Measurements from ENCODE around the gene CBX8.

DNA sequence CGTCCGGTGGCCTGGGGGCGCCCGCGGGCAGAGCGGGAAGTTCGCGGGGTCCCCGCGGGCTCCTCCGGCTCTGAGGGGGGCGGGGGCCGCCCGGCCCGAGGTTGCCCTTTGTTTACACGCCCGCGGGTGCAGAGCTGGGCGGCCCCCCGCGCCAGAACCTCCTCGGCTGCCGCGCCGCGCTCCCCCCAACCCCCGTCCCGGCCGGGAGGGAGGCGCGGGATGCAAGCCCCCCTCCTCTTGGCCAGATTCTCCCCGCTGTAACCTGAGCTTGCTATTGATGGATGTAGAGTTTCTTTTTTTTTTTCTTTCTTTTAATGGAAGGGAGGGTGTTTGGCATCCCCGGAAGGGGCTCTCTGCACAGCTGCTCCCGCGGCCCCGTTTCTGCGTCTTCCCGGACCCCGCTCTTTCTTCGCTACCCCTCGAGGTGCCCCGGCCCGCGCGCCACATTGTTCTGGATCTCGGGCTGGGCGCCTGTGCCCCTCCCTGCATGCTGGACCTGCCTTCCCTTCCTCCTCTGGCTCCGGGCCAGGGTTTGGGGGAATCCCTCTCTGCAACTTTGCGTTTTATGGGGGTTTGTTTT lies 18.3 kb downstream of the CBX8 start:
- TF ChIP-seq, protein P1, sequence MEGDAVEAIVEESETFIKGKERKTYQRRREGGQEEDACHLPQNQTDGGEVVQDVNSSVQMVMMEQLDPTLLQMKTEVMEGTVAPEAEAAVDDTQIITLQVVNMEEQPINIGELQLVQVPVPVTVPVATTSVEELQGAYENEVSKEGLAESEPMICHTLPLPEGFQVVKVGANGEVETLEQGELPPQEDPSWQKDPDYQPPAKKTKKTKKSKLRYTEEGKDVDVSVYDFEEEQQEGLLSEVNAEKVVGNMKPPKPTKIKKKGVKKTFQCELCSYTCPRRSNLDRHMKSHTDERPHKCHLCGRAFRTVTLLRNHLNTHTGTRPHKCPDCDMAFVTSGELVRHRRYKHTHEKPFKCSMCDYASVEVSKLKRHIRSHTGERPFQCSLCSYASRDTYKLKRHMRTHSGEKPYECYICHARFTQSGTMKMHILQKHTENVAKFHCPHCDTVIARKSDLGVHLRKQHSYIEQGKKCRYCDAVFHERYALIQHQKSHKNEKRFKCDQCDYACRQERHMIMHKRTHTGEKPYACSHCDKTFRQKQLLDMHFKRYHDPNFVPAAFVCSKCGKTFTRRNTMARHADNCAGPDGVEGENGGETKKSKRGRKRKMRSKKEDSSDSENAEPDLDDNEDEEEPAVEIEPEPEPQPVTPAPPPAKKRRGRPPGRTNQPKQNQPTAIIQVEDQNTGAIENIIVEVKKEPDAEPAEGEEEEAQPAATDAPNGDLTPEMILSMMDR (IDR thresholded peaks at IDR 0.05; ENCODE audit: control extremely low read depth in 1 of 3, insufficient read depth in 1 of 3, low read depth in 1 of 3, low read length in 3 of 3): no peak
- no peak for TF ChIP-seq EZH2 (IDR thresholded peaks at IDR 0.05; ENCODE audit: low read depth, low read length, severe bottlenecking)
- TF ChIP-seq YY1 (IDR thresholded peaks at IDR 0.05; ENCODE audit: low read depth, low read length): no peak
- no peak for TF ChIP-seq CEBPB (IDR thresholded peaks at IDR 0.05; ENCODE audit: low read depth, low read length)
- TF ChIP-seq HDAC2 (IDR thresholded peaks at IDR 0.05; ENCODE audit: borderline replicate concordance in 1 of 2, low read depth in 2 of 2, low read length in 2 of 2): no peak
- TF ChIP-seq POLR2AphosphoS5 (IDR thresholded peaks at IDR 0.05; ENCODE audit: low read depth, low read length): no peak; the same call in 1 of the 2 replicates
- TF ChIP-seq SIN3A (conservative IDR thresholded peaks at IDR 0.05 in 1 of 2, IDR thresholded peaks at IDR 0.05 in 1 of 2; ENCODE audit: low read depth in 1 of 2, low read length in 2 of 2): peak in 1 of 2 experiments; percentile 68; a peak in 1 of 4 replicates
- TF ChIP-seq TAF1 (IDR thresholded peaks at IDR 0.05; ENCODE audit: low read depth, low read length): 0 out of 2 replicates have a peak, but pooled peaks have one; percentile 3
- TF ChIP-seq POLR2A (IDR thresholded peaks at IDR 0.05; ENCODE audit: control extremely low read depth in 1 of 2, low read depth in 2 of 2, low read length in 2 of 2): no peak; a peak in 1 of 3 replicates
- no peak for TF ChIP-seq EGR1 (IDR thresholded peaks at IDR 0.05; ENCODE audit: borderline replicate concordance, low read depth, low read length)
- TF ChIP-seq ASH2L (IDR thresholded peaks at IDR 0.05; ENCODE audit: low read length): peak; percentile 1
- TF ChIP-seq NRF1 (IDR thresholded peaks at IDR 0.05; ENCODE audit: low read depth, low read length): no peak
- no peak for TF ChIP-seq RFX5 (IDR thresholded peaks at IDR 0.05; ENCODE audit: borderline replicate concordance, low read depth, low read length)

Data from H1 (cell line).